Stimulated activated CD4-positive, alpha-beta T cell treated with anti-CD3 and anti-CD28 coated beads, Interleukin-4, amount 100 ng/mL, for 1 hour (primary cell): ENCODE data around the gene OCLN.
A peak's percentile ranks its signal among the peaks of the same experiment; 100 is the strongest.
"Not testable (repeated sequence)": the region's sequence is repeated elsewhere in the genome, so short reads cannot be mapped to it uniquely, and the experiment has no call there.

Experiments
- DNase-seq: peaks from one replicate; pipeline ENCODE4 v3.0.0-alpha.2; 2020

The OCLN gene, protein sequence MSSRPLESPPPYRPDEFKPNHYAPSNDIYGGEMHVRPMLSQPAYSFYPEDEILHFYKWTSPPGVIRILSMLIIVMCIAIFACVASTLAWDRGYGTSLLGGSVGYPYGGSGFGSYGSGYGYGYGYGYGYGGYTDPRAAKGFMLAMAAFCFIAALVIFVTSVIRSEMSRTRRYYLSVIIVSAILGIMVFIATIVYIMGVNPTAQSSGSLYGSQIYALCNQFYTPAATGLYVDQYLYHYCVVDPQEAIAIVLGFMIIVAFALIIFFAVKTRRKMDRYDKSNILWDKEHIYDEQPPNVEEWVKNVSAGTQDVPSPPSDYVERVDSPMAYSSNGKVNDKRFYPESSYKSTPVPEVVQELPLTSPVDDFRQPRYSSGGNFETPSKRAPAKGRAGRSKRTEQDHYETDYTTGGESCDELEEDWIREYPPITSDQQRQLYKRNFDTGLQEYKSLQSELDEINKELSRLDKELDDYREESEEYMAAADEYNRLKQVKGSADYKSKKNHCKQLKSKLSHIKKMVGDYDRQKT

DNA sequence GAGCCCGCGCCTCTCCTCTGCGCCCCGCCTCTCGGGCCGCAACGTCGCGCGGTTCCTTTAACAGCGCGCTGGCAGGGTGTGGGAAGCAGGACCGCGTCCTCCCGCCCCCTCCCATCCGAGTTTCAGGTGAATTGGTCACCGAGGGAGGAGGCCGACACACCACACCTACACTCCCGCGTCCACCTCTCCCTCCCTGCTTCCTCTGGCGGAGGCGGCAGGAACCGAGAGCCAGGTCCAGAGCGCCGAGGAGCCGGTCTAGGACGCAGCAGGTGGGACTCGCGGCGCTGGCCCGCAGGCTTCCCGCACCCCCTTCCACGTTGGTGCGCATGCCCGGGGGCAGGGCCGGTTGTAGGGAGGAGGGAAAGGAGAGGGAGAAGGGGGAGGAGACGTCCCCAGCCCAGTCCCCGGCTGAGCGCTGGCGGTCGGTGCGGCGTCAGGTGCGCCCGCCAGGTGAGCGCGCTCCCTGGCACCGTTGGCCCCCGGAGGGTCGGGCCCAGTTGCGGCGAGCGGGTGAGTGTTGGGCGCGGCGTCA is at the start of gene OCLN:
Gene OCLN (plus strand): TSS at position 400 of the 532 bp plus-strand sequence. CDS start 11,455 bp downstream, outside the sequence.
- peak; percentile 15 for DNase-seq

DNA sequence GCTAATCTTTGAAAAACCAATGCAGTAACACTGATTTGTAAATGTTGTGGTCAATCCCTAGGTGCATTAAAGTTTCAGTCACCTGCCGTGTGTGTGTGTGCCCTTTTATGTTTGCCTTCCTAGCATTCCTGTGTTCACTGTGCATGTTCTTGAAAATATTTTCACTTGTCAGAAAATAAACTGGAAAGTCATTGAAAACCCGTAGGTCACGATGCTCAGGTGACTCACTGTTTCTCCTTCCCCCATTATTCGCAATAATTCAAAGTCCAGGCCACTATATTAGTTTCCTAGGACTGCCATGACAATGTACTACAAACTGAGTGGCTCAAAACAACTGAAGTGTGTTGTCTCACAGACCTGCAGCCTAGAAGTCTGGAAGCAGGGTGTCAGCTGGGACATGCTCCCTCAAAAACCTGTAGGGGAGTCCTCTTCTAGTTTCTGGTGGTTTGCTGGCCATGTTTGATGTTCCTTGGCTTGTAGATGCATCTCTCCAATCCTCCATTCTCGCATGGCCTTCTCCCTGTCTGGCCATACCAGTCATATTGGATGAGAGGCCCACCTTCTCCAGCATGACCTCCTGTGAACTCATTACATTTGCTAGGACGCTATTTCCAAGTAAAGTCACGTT is 48.3 kb upstream of the OCLN start:
- DNase-seq, result no peak

DNA sequence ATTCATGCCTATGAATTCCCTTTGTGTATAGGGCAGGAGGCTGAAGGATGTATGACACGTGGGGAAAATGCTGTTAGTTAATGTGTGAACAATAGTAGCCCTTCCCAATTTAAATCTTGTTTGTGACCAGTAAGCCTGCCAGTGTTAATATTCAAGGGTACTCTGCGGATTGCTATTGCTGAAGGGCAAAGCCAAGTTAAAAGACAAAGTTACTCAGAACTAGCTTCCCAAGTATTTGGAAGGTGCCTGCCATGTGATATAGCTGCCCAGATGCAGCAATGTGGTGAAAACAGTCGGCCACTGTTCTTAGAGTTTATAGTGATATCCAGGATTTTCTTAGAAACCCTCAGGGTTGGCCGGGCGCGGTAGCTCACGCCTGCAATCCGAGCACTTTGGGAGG is 43.1 kb upstream of the OCLN start:
- DNase-seq, result no peak

DNA sequence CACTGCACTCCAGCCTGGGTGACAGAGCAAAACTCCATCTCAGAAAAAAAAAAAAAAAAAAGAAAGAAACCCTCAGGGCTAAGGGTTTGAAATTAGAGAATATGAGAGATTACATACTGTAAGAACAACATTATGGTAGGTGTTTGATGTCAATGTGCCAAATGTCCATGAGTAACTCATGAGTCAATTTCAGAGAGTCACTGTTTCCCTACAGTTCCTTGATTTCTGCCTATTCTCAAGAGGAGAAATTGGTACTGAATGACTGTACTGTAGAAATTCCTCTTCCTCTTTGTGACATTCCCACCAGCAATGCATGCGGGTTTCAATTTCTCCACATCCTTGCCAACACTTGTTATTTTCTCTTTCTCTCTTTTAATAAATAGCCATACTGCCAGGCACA is 42.5 kb upstream of the OCLN start:
- no peak for DNase-seq

DNA sequence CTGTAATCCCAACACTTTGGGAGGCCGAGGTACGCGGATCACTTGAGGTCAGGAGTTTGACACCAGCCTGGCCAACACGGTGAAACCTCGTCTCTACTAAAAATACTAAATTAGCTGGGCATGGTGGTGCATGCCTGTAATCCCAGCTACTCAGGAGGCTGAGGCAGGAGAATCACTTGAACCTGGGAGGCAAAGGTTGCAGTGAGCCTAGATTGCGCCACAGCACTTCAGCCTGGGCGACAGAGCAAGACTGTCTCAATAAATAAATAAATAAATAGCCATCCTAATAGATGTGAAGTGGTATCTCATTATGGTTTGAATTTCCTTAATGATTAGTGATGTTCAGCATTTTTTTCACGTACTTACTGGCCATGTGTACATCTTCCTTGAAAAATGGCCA is 42.1 kb upstream of the OCLN start:
- not testable (repeated sequence) for DNase-seq

DNA sequence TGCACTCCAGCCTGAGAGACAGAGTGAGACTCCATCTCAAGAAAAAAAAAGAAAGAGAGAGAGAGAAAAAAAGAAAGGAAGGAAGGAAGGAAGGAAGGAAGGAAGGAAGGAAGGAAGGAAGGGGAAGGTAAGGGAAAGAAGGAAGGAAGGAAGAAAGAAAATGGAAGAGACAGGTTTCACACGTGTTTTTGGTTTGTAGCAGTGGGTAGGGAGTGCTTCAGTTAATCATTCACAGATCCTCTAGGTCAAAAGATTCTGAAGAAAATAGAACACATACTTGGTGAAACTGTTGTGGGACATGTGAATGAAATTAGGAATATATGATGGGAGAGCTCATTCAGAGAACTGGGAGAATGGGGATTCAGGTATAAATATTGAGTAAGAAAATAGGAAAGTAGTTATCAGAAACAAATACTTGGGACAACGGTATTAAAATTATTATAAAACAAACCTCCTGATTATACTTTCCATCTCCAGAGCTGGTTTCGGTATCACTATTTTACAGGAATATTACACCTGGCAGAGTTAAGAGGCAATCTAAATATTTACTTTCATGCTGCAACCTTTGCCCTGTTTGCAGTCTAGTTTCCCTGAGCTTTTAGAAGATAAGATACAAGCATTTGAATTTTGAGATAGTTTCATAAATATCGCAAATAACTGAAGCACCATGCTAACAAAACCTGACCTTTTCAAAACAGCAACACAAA is 40.5 kb upstream of the OCLN start:
- no peak for DNase-seq

DNA sequence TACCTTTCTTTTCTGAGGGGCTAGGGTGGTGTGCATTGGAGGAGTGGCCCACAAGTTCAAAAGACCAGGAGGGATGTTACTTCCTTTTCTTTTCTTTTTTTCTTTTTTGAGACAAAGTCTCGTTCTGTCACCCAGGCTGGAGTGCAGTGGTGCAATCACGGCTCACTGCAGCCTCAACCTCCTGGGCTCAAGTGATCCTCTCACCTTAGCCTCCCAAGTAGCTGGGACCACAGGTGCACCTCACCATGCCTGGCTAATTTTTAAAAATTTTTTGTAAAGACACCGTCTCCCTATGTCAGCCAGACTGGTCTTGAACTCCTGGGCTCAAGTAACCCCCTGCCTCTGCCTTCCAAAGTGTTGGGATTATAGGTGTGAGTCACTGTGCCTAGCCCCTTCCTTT is 39.1 kb upstream of the OCLN start:
- DNase-seq, result not testable (repeated sequence)

DNA sequence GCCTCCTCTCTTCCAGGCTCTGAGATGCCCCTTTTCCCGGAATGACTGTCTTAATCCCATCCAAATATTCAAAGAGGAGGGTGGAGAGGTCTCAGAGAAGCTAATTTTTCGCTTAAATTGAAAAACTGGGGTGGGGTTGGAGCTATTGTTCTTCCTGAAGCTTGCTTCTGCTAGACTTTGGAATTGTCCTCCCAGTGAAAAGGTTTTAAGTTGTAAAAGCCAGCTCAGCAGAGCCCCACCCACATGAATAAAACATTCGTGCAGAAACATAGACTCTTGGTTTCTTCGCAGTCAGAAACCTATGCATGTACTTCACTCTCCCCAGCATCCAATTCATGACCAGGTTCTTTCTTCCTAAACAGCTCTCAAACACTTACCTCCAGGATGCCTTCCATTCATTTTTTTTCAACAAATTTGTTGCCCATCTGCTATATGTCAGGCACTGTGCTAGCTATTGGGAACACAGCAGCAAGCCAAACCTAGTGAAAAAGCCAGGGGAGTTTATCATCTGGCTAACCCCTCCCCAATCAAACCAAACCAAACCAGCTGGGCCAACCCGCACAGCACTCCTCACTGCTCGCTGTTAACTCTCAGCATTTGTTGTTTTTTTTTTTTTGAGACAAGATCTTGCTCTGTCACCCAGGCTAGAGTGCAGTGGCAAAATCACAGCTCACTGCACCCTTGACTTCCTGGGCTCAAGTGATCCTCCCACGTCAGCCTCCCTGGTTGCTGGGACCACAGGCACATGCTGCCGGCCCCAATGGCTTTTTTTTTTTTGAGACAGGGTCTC is 37.9 kb upstream of the OCLN start:
- no peak for DNase-seq

DNA sequence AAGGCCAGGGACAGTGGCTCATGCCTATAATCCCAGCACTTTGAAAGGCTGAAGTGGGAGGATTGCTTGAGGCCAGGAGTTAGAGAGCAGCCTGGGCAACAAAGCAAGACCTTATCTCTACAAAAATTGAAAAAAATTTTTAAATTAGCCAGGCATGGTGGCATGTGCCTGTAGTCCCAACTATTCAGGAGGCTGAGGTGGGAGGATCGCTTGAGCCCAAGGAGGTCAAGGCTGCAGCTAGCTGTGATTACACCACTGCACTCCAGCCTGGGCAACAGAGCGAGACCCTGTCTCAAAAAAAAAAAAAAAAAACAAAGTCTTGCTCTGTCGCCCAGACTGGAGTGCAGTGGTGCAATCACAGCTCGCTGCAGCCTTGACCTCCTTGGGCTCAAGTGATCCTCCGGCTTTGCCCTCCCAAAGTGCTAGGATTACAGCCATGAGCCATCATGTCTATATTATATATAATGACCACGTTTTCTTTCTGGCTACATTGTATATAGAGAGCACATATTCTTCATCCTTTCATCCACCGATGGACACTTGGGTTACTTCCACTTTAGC is 37.1 kb upstream of the OCLN start:
- not testable (repeated sequence) for DNase-seq

DNA sequence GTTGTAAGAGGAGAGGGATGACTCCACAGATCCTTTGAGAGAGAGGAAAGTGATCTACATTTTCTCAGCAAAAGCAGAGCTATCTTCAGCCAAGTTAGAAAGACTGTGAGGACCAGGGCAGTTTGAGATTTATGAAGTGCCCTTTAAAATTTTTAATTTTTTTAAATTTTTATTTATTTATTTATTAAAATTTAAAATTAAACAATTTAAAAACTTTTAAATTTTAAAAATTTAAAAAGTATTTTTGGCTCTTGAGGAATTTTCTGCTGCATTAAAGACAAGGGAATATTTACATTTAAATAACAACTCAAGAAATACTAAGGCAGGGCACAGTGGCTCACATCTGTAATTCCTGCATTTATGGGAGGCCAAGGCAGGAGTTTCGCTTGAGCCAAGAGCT is 30.4 kb upstream of the OCLN start:
- no peak for DNase-seq

DNA sequence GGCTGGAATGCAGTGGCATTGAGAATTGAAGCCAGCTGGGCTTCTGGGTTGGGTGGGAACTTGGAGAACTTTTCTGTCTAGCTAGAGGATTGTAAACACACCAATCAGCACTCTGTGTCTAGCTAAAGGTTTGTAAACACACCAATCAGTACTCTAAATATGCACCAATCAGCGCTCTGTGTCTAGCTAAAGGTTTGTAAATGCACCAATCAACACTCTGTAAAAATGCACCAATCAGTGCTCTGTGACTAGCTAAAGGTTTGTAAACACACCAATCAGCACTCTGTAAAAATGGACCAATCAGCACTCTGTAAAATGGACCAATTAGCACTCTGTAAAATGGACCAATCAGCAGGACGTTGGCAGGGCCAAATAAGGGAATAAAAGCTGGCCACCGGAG is 26.2 kb upstream of the OCLN start:
- not testable (repeated sequence) for DNase-seq

DNA sequence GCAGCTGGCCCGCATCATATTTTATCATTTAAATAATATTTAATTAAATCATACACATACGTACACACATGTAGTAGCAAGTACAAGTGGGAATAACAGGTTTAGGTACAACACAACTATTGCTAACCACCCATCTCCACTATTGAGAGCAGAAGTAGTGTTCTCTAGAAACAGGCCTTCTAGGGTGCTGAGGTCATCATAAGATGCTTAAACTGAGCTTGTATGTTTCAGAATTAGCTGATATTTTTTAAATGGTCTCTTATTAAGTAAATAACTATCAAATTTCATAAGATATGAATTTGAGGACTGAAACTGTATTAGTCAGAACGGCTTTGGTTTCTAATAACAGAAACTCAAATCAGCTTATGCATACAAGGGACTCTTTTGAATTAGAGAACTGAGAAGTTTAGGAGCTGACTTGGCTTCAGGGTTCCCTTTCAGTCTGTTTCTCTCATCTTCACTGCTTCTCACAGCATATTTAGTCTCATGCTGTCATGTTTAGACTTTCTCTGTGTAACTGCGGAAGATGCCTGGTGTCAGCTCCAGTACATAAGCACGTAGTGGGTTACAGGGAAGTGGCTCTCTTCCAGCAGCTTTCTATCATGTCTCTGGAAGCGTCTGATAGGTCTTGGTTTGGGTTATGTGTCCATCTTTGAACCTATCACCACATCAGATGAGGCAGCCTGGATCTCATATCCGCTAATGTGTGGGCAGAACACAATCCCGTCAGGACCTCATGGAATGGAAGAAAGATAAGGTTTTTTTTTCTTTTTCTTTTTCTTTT is 25.0 kb upstream of the OCLN start:
- no peak for DNase-seq

DNA sequence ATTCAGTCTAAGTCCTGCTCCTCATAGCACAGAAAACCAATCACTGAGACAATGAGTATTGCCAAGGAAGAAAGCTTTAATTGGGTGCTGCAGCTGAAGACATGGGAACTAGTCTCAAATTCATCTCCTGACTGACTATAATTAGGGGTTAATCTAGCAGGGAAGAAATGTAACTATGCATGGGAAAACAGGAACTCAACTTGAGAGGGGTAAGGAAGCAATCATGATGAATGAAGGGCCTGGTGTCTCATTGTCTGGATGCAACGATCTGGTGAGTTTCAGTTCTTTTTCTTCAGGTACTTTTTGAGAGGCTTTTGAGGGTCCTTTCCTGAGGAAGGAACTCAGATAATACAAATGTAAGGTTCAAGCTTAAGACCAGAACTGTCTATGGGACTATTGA is 24.0 kb upstream of the OCLN start:
- no peak for DNase-seq

DNA sequence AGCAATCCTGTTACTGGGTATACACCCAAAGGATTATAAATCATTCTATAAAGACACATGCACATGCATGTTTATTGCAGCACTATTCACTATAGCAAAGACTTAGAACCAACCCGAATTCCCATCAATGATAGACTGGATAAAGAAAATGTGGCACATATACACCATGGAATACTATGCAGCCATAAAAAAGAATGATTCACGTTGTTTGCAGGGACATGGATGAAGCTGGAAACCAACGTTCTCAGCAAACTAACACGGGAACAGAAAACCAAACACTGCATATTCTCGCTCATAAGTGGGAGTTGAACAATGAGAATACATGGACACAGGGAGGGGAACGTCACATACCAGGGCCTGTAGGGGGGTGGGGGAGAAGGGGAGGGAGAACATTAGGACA is 21.1 kb upstream of the OCLN start:
- not testable (repeated sequence) for DNase-seq

DNA sequence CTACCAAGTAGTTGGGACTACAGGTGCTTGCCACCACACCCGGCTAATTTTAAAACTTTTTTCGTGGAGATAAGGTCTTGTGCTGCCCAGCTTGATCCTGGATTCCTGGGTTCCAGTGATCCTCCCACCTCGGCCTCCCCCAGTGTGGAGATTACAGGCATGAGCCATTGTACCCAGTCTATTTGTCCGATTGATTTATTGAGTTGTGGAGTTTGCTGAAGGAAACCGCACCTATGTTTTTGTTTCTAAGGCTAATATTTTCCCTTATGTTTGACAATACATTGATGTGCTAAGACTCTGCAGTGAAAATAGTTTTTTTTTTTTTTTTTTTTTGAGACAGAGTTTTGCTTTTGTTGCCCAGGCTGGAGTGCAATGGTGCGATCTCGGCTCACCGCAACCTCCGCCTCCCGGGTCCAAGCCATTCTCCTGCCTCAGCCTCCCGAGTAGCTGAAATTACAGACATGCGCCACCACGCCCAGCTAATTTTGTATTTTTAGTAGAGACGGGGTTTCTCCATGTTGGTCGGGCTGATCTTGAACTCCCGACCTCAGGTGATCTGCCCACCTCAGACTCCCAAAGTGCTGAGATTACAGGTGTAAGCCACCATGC is 20.0 kb upstream of the OCLN start:
- not testable (repeated sequence) for DNase-seq

DNA sequence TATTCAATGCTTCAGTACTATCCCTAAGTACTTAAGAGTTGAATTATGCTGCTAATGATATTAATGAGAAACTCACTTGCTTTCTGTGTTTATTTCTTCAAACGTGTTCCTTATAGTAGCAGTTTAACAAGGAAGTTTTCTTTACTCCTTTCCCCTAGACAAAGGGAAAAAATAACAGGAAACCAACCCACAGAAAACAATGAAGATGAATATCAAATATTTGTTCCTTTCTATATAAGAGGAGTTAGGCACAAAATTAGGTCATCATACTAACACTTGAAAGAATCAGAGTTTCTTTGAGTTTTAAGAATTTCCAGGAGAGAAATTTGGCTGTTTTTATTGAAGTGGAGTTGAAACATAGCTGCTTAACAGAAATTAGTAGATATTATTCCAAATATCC is 15.4 kb upstream of the OCLN start:
- DNase-seq, result no peak

DNA sequence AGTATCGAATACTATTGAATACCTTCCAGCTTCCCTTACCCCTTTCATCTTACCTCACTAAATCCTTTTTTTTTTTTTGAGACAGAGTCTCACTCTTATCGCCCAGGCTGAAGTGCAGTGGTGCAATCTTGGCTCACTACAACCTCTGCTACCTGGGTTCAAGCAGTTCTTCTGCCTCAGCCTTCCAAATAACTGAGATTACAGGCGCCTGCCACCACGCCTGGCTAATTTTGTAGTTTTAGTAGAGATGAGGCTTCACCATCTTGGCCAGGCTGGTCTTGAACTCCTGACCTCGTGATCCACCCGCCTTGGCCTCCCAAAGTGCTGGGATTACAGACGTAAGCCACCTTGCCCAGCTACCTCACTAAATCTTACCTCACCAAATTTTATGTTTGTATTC is 14.3 kb upstream of the OCLN start:
- DNase-seq, result not testable (repeated sequence)

DNA sequence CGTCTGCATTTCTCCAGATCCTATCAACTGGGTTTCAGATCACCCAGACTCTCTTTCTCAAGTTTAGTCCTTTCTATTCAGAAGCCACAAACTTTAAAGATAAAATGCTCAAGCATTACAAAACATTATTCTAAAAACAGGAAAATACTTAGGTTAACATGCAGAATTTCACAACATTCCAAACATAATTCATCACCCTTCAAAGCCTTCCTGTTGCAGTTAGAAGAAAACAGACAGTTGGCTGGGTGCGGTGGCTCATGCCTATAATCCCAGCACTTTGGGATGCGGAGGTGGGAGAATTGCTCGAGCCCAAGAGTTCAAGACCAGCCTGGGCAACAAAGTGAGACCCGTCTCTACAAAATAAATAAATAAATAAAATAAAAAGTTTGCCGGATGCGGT is 7.7 kb upstream of the OCLN start:
- DNase-seq, result no peak

DNA sequence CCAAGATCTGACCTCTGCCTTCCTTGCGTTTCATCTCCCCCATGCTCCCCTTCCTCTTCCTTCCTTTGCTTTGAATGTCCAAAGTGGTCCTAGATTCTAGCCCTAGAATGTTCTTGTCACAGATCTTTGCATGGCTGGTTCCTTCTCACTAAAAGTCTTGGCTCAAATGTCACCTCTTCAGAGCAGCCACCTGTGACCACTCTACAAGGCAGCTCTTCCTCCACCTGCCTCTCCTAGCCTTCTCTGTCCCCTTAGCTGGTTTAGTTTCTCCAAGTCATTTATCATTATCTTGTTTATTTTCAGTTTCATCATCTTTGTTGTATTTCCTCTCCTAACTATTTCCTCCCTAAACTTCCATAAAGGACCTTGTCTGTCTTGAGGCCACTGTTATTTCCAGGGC is 7.1 kb upstream of the OCLN start:
- DNase-seq, result no peak

DNA sequence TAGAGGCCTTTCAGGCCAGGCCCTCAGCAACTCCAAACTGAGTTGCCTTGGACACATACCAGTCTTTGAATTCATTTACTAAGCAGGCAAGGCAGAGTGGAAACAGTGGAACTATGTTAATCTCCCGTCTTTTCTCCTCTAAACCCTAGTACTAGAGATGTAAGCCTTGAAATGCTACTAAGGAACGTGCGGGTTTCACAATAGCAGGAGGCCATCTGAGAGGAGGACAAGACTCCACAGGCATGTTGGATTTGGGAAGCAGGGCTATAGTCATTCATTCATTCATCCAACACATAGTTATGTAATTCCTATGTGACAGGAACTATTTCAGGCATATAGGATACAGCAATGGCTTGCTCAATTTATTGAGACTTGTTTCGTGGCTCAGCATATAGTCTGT is 3.3 kb upstream of the OCLN start:
- DNase-seq, result no peak

DNA sequence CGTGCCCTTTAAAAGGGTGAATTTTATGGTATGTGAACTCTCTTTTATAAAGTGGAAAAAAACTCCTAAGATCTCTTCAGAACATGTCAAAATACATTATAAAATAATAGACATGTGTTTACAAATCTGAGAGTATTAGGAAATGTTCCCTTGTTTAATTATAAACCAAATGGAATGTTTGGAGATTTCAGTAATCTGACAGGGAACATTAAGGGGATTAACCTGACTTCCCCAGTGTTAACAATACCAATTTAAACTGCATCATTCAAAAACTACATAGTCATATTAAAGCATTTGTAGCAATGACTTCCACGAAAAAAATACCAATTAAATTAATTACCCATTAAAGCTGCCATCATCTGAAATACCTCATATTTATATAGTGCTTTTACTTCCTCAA is 1.6 kb upstream of the OCLN start:
- no peak for DNase-seq
